Liver (tissue), 3 donors: ENCODE results near the gene BICDL1.

Experiments used
- ATF3 ChIP-seq: IDR thresholded peaks from 2 replicates; pipeline ENCODE4 v1.6.1; 2016; ENCODE audit warnings: antibody characterized with exemption
- JUND ChIP-seq, 2 donors: IDR thresholded peaks; 2 replicates each; pipeline ENCODE4 v1.6.1; 2016; ENCODE audit warnings: antibody characterized with exemption in 2 of 2
- TAF1 ChIP-seq: conservative IDR thresholded peaks from 2 replicates; pipeline ENCODE4 v1.6.1; 2016; ENCODE audit warnings: antibody characterized with exemption, mild to moderate bottlenecking
- YY1 ChIP-seq: IDR thresholded peaks from 2 replicates; pipeline ENCODE4 v1.6.1; 2016; ENCODE audit warnings: antibody characterized with exemption, mild to moderate bottlenecking
- TF ChIP-seq, protein P1 (sequence below): fragments of 150-350 bp; IDR thresholded peaks from 2 replicates; pipeline ENCODE4 v1.5.1; 2017; ENCODE audit warnings: improper control_type of control experiment, low read depth, low read length; ENCODE audit not compliant: missing input control
- TF ChIP-seq, protein P2 (sequence below): IDR thresholded peaks from 2 replicates; pipeline ENCODE4 v1.6.1; 2016; ENCODE audit warnings: antibody characterized with exemption
- donor health status: healthy.
- donor health status: healthy.

GRCh38 chr12:120142231-120142877, 153.3 kb downstream of the BICDL1 start:
- TF ChIP-seq YY1 (no peak), ATF3 (no peak), JUND (IDR thresholded peaks at IDR 0.05) (no peak), TAF1 (no peak)
- TF ChIP-seq, protein P1, sequence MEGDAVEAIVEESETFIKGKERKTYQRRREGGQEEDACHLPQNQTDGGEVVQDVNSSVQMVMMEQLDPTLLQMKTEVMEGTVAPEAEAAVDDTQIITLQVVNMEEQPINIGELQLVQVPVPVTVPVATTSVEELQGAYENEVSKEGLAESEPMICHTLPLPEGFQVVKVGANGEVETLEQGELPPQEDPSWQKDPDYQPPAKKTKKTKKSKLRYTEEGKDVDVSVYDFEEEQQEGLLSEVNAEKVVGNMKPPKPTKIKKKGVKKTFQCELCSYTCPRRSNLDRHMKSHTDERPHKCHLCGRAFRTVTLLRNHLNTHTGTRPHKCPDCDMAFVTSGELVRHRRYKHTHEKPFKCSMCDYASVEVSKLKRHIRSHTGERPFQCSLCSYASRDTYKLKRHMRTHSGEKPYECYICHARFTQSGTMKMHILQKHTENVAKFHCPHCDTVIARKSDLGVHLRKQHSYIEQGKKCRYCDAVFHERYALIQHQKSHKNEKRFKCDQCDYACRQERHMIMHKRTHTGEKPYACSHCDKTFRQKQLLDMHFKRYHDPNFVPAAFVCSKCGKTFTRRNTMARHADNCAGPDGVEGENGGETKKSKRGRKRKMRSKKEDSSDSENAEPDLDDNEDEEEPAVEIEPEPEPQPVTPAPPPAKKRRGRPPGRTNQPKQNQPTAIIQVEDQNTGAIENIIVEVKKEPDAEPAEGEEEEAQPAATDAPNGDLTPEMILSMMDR = no peak
- TF ChIP-seq, protein P2, sequence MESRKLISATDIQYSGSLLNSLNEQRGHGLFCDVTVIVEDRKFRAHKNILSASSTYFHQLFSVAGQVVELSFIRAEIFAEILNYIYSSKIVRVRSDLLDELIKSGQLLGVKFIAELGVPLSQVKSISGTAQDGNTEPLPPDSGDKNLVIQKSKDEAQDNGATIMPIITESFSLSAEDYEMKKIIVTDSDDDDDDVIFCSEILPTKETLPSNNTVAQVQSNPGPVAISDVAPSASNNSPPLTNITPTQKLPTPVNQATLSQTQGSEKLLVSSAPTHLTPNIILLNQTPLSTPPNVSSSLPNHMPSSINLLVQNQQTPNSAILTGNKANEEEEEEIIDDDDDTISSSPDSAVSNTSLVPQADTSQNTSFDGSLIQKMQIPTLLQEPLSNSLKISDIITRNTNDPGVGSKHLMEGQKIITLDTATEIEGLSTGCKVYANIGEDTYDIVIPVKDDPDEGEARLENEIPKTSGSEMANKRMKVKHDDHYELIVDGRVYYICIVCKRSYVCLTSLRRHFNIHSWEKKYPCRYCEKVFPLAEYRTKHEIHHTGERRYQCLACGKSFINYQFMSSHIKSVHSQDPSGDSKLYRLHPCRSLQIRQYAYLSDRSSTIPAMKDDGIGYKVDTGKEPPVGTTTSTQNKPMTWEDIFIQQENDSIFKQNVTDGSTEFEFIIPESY = no peak
